ENCODE measurements around the gene PROC. TPM values are rescaled to one million over a fixed set of nuclear protein-coding genes. Genes with fewer than 3 reads are reported as not detected.

Gene PROC
- total and polyA plus RNA-seq, 2 of the 8 experiments (the other 6 are each of a cell fraction or from before 2014, with no cell fraction given), result 1.5 to 1.6 TPM

GRCh38 chr2:127400533-127400896 is 17.7 kb upstream of the PROC start (continued):
- TF ChIP-seq TAF1 (IDR thresholded peaks at IDR 0.05; ENCODE audit: low read depth, low read length), result no peak
